Liver (tissue), 9 donors: ENCODE results near the gene POFUT1. TPM values are rescaled to one million over a fixed set of nuclear protein-coding genes. Genes with fewer than 3 reads are reported as not detected.
A peak's percentile ranks its signal among the peaks of the same experiment; 100 is the strongest.

Experiments used
- DNase-seq: peaks from one replicate; pipeline ENCODE4 v3.0.0-alpha.2; 2017; ENCODE audit warnings: low spot score
- H3K27ac ChIP-seq, 2 donors: one replicate each; pipeline ENCODE4 v1.7.0; 2013; ENCODE audit warnings: inconsistent platforms in 2 of 2, low read length in 2 of 2, control low read depth in 1 of 2, low read depth in 1 of 2, mild to moderate bottlenecking in 1 of 2
- H3K27me3 ChIP-seq, 4 donors: one replicate each; pipeline versions ENCODE4 v1.6.1 to v1.7.0; 2013; ENCODE audit warnings: low read length in 3 of 4, inconsistent platforms in 1 of 4, mild to moderate bottlenecking in 1 of 4, moderate library complexity in 1 of 4; ENCODE audit not compliant: control insufficient read depth in 4 of 4, insufficient read depth in 4 of 4
- H3K36me3 ChIP-seq, 4 donors: one replicate each; pipeline versions ENCODE4 v1.6.1 to v1.7.0; 2013; ENCODE audit warnings: low read length in 3 of 4, mild to moderate bottlenecking in 3 of 4, low read depth in 1 of 4, moderate library complexity in 1 of 4; ENCODE audit not compliant: control insufficient read depth in 4 of 4, insufficient read depth in 3 of 4
- H3K4me1 ChIP-seq, 4 donors: one replicate each; pipeline versions ENCODE4 v1.6.1 to v1.7.0; 2013; ENCODE audit warnings: low read length in 3 of 4, mild to moderate bottlenecking in 3 of 4, moderate library complexity in 1 of 4; ENCODE audit not compliant: control insufficient read depth in 4 of 4, insufficient read depth in 4 of 4
- H3K4me3 ChIP-seq, 3 donors: one replicate each; pipeline versions ENCODE4 v1.6.1 to v1.7.0; 2013; ENCODE audit warnings: low read length in 3 of 3, control low read depth in 1 of 3, low read depth in 1 of 3, mild to moderate bottlenecking in 1 of 3
- H3K9ac ChIP-seq, 2 donors: one replicate each; pipeline ENCODE4 v1.7.0; 2013; ENCODE audit warnings: low read length in 2 of 2, mild to moderate bottlenecking in 2 of 2, moderate library complexity in 2 of 2, control low read depth in 1 of 2, low read depth in 1 of 2
- H3K9me3 ChIP-seq, 4 donors: one replicate each; pipeline versions ENCODE4 v1.6.1 to v1.7.0; 2013; ENCODE audit warnings: low read length in 3 of 4; ENCODE audit not compliant: control insufficient read depth in 4 of 4
- CTCF ChIP-seq: fragments of 150-350 bp; IDR thresholded peaks from 2 replicates; pipeline ENCODE4 v1.5.1; 2017; ENCODE audit warnings: improper control_type of control experiment, low read depth, low read length; ENCODE audit not compliant: missing input control
- EGR1 ChIP-seq, 2 donors: IDR thresholded peaks; 2 replicates each; pipeline ENCODE4 v1.6.1; 2016 to 2018; ENCODE audit warnings: antibody characterized with exemption in 2 of 2, low read depth in 2 of 2
- FOXA1 ChIP-seq: IDR thresholded peaks from 2 replicates; pipeline ENCODE4 v1.6.1; 2016; ENCODE audit warnings: antibody characterized with exemption
- FOXA2 ChIP-seq: IDR thresholded peaks from 2 replicates; pipeline ENCODE4 v1.6.1; 2016; ENCODE audit warnings: antibody characterized with exemption
- HNF4A ChIP-seq, 2 donors: conservative IDR thresholded peaks; 2 replicates each; pipeline ENCODE4 v1.6.1; 2016; ENCODE audit warnings: antibody characterized with exemption in 2 of 2, mild to moderate bottlenecking in 2 of 2
- MAX ChIP-seq: IDR thresholded peaks from 2 replicates; pipeline ENCODE4 v1.6.1; 2016; ENCODE audit warnings: antibody characterized with exemption
- NR2F2 ChIP-seq: IDR thresholded peaks from 2 replicates; pipeline ENCODE4 v1.6.1; 2016; ENCODE audit warnings: antibody characterized with exemption
- RAD21 ChIP-seq, 2 donors: IDR thresholded peaks; 2 replicates each; pipeline ENCODE4 v1.6.1; 2016; ENCODE audit warnings: antibody characterized with exemption in 2 of 2, mild to moderate bottlenecking in 2 of 2
- REST ChIP-seq: IDR thresholded peaks from 2 replicates; pipeline ENCODE4 v1.6.1; 2016; ENCODE audit warnings: antibody characterized with exemption, mild to moderate bottlenecking
- RXRA ChIP-seq, 2 donors: IDR thresholded peaks; 2 replicates each; pipeline ENCODE4 v1.6.1; 2017 to 2018; ENCODE audit warnings: antibody characterized with exemption in 2 of 2, mild to moderate bottlenecking in 1 of 2
- SP1 ChIP-seq: IDR thresholded peaks from 2 replicates; pipeline ENCODE4 v1.6.1; 2018; ENCODE audit warnings: antibody characterized with exemption, mild to moderate bottlenecking
- TAF1 ChIP-seq: conservative IDR thresholded peaks from 2 replicates; pipeline ENCODE4 v1.6.1; 2016; ENCODE audit warnings: antibody characterized with exemption, mild to moderate bottlenecking
- YY1 ChIP-seq: IDR thresholded peaks from 2 replicates; pipeline ENCODE4 v1.6.1; 2016; ENCODE audit warnings: antibody characterized with exemption, mild to moderate bottlenecking
- ZBTB33 ChIP-seq: IDR thresholded peaks from 2 replicates; pipeline ENCODE4 v1.6.1; 2016; ENCODE audit warnings: antibody characterized with exemption
- WGBS: extraction: QIAGEN DNeasy Blood & Tissue Kit; methylation state at CpG from one replicate; pipeline ENCODE4 v1.1.7; 2013; 5-methylcytosine and 5-hydroxymethylcytosine counted together
- polyA plus RNA-seq, 2 donors: library from polyadenylated mRNA; stranded (reverse) in 1 of 2; unstranded in 1 of 2; fragments of 200-250 nt in 1 of 2; fragments of >200 nt in 1 of 2; fragmentation: Nextera tagmentation in 1 of 2; extraction: Ambion mirVana in 1 of 2; gene quantifications; one replicate each; pipeline versions ENCODE4 v1.2.1 to v1.2.3, GENCODE V29; 2013 to 2015
- total RNA-seq, 2 donors: library from RNA; depleted of rRNA; stranded (reverse); fragments of >200 nt; gene quantifications; one replicate each; pipeline ENCODE4 v1.2.3, GENCODE V29; 2014
- TF ChIP-seq, protein P1 (sequence below): IDR thresholded peaks from 2 replicates; pipeline ENCODE4 v1.6.1; 2016; ENCODE audit warnings: antibody characterized with exemption
- donor health status: healthy.
- donor health status: healthy.
- donor health status: healthy.
- donor health status: healthy.
- donor health status: healthy.

POFUT1 gene
- total and polyA plus RNA-seq, 4 donors, result 14.6 to 43.3 (median 24.8) TPM

- H3K27me3 ChIP-seq, result no peaks in the 10 kb centered on the region
- peaks cover 6 to 34% (median 26%) of the 10 kb centered on the region in 4 donors for H3K36me3 ChIP-seq
- TF ChIP-seq, protein P1, sequence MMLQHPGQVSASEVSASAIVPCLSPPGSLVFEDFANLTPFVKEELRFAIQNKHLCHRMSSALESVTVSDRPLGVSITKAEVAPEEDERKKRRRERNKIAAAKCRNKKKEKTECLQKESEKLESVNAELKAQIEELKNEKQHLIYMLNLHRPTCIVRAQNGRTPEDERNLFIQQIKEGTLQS, result no peak
- TF ChIP-seq RAD21 (IDR thresholded peaks at IDR 0.05), result peak in 1 of 2 donors; percentile 23
- TF ChIP-seq FOXA2, result peak; percentile 15
- no peak for TF ChIP-seq FOXA1
- TF ChIP-seq RXRA (IDR thresholded peaks at IDR 0.05), result peak; percentile 51 to 68
- TF ChIP-seq REST, result no peak
- TF ChIP-seq MAX, result peak; percentile 16
- no peak for TF ChIP-seq YY1
- TF ChIP-seq HNF4A (conservative IDR thresholded peaks at IDR 0.05), result peak in 1 of 2 donors; percentile 33
- TF ChIP-seq CTCF, result no peak
- TF ChIP-seq TAF1, result no peak
- TF ChIP-seq SP1, result peak; percentile 31
- TF ChIP-seq EGR1 (IDR thresholded peaks at IDR 0.05; ENCODE audit: low read depth in 2 of 2), result no peak
- H3K27ac ChIP-seq, result peak overlapping the region; percentile 29 to 66
- H3K9ac ChIP-seq, result no peak overlapping the region
- peak; percentile 52 for DNase-seq
- peaks cover 7 to 36% (median 24%) of the 10 kb centered on the region in 4 donors for H3K4me1 ChIP-seq
- no peak overlapping the region for H3K4me3 ChIP-seq
- 48% methylated on average over 22 of the region's 22 CpGs for WGBS
- no peaks in the 10 kb centered on the region for H3K9me3 ChIP-seq
Observed at GRCh38 chr20:32227744-32228688, 20.3 kb downstream of the POFUT1 start.

GRCh38 chr20:32229251-32229747 is 21.6 kb downstream of the POFUT1 start:
- no peak for DNase-seq
- Histone ChIP-seq H3K27me3 (no peaks in the 10 kb centered on the region), H3K9me3 (no peaks in the 10 kb centered on the region), H3K27ac (no peak overlapping the region), H3K9ac (no peak overlapping the region), H3K36me3 (peaks cover 4 to 34% (median 30%) of the 10 kb centered on the region in 4 donors), H3K4me3 (no peak overlapping the region), H3K4me1 (peaks cover 7 to 38% (median 27%) of the 10 kb centered on the region in 4 donors)
- WGBS, result 83% methylated on average over 5 of the region's 5 CpGs
- TF ChIP-seq ZBTB33 (no peak), YY1 (no peak), EGR1 (IDR thresholded peaks at IDR 0.05; ENCODE audit: low read depth in 2 of 2) (no peak), SP1 (no peak), RAD21 (IDR thresholded peaks at IDR 0.05) (no peak), NR2F2 (no peak), REST (no peak)
- TF ChIP-seq, protein P1, result no peak
